Lung (tissue), 12 donors: ENCODE data around the gene LARGE1. TPM values are rescaled to one million over a fixed set of nuclear protein-coding genes. Genes with fewer than 3 reads are reported as not detected.

Experiments used
- ATAC-seq: fragments of 200-7000 bp; cut with Tn5 transposase; one replicate; pipeline ENCODE4 v1.9.1; 2020; ENCODE audit warnings: moderate number of reproducible peaks; ENCODE audit not compliant: insufficient read depth, low FRiP score
- DNase-seq, 3 donors: peaks; one replicate each; pipeline ENCODE4 v3.0.0-alpha.2; 2013 to 2017
- H3K27ac ChIP-seq, 2 donors: one replicate each; pipeline ENCODE4 v1.5.1; 2013; ENCODE audit warnings: mild to moderate bottlenecking in 2 of 2, moderate library complexity in 2 of 2, control low read depth in 1 of 2, inconsistent platforms in 1 of 2, low read depth in 1 of 2, low read length in 1 of 2
- H3K27me3 ChIP-seq, 3 donors: one replicate each; pipeline ENCODE4 v1.5.1; 2013; ENCODE audit warnings: low read length in 2 of 3; ENCODE audit not compliant: control insufficient read depth in 3 of 3, insufficient read depth in 3 of 3
- H3K36me3 ChIP-seq, 4 donors: one replicate each; pipeline ENCODE4 v1.5.1; 2013; ENCODE audit warnings: low read length in 4 of 4, mild to moderate bottlenecking in 1 of 4, moderate library complexity in 1 of 4; ENCODE audit not compliant: control insufficient read depth in 4 of 4, insufficient read depth in 4 of 4
- H3K4me1 ChIP-seq, 5 donors: one replicate each; pipeline ENCODE4 v1.5.1; 2013; ENCODE audit warnings: low read length in 5 of 5, mild to moderate bottlenecking in 2 of 5, moderate library complexity in 1 of 5; ENCODE audit not compliant: control insufficient read depth in 5 of 5, insufficient read depth in 5 of 5
- H3K4me3 ChIP-seq: one replicate; pipeline ENCODE4 v1.5.1; 2013; ENCODE audit warnings: mild to moderate bottlenecking, control low read depth, moderate library complexity
- H3K9ac ChIP-seq, 2 donors: one replicate each; pipeline ENCODE4 v1.5.1; 2013; ENCODE audit warnings: low read length in 2 of 2, control low read depth in 1 of 2; ENCODE audit not compliant: insufficient read depth in 1 of 2
- H3K9me3 ChIP-seq, 4 donors: one replicate each; pipeline ENCODE4 v1.5.1; 2013; ENCODE audit warnings: low read length in 3 of 4, mild to moderate bottlenecking in 1 of 4, moderate library complexity in 1 of 4; ENCODE audit not compliant: control insufficient read depth in 4 of 4, insufficient read depth in 3 of 4
- CTCF ChIP-seq: IDR thresholded peaks from 2 replicates; pipeline ENCODE4 v1.5.1; 2012; ENCODE audit warnings: mild to moderate bottlenecking; ENCODE audit errors: control extremely low read depth, extremely low read depth
- WGBS, 2 donors: extraction: QIAGEN DNeasy Blood & Tissue Kit; methylation state at CpG; one replicate each; pipeline ENCODE4 v1.1.7; 2013; 5-methylcytosine and 5-hydroxymethylcytosine counted together
- polyA plus RNA-seq, 2 donors: library from polyadenylated mRNA; stranded (reverse); fragments of 200-250 nt; gene quantifications; one replicate each; pipeline ENCODE4 v1.2.1, GENCODE V29; 2013
- total RNA-seq, 2 donors: library from RNA; depleted of rRNA in 1 of 2; stranded (reverse); fragments of >200 nt in 1 of 2; gene quantifications; one replicate each; pipeline ENCODE4 v1.2.1, GENCODE V29; 2014 to 2021
- donor health status: control.
- donor health status: control.
- donor health status: Bipolar disorder and iron deficiency.
- donor health status: healthy.
- donor health status: DM: yes; HTN: yes; CAD: no.

The LARGE1 gene
- total and polyA plus RNA-seq, 4 donors, result 2.9 to 41.1 (median 15.4) TPM

GRCh38 chr22:33682927-33683326 lies 237.3 kb downstream of the LARGE1 start:
- DNase-seq, result no peak
- Histone ChIP-seq H3K36me3 (no peaks in the 10 kb centered on the region), H3K27me3 (no peaks in the 10 kb centered on the region), H3K9ac (no peak overlapping the region), H3K4me1 (no peaks in the 10 kb centered on the region), H3K27ac (no peak overlapping the region), H3K9me3 (peaks cover 0 to 6% (median 0%) of the 10 kb centered on the region in 4 donors), H3K4me3 (no peak overlapping the region)
- no peak for TF ChIP-seq CTCF
- 42 to 62% methylated on average over 2 of the region's 2 CpGs for WGBS, 2 donors
- ATAC-seq, result no peak

- Histone ChIP-seq H3K36me3 (no peaks in the 10 kb centered on the region), H3K27me3 (no peaks in the 10 kb centered on the region), H3K27ac (no peak overlapping the region), H3K4me1 (peaks cover 0 to 3% (median 0%) of the 10 kb centered on the region in 5 donors), H3K9ac (no peak overlapping the region), H3K9me3 (peaks cover 0 to 6% (median 0%) of the 10 kb centered on the region in 4 donors), H3K4me3 (no peak overlapping the region)
- TF ChIP-seq CTCF, result no peak
- 88 to 91% methylated on average over 3 of the region's 3 CpGs for WGBS, 2 donors
- no peak for DNase-seq
- no peak for ATAC-seq
Measured at GRCh38 chr22:33680632-33681031, 239.6 kb downstream of the LARGE1 start.

- H3K4me3 ChIP-seq, result no peak overlapping the region
- 86 to 87% methylated on average over 11 of the region's 11 CpGs for whole genome bisulfite sequencing, 2 donors
- H3K36me3 ChIP-seq, result no peaks in the 10 kb centered on the region
- ATAC-seq (no peak), DNase-seq (no peak)
- H3K27ac ChIP-seq, result no peak overlapping the region
- peaks cover 0 to 7% (median 0%) of the 10 kb centered on the region in 5 donors for H3K4me1 ChIP-seq
- no peaks in the 10 kb centered on the region for H3K27me3 ChIP-seq
- no peak overlapping the region for H3K9ac ChIP-seq
- TF ChIP-seq CTCF, result no peak
- H3K9me3 ChIP-seq, result peaks cover 0 to 4% (median 0%) of the 10 kb centered on the region in 4 donors
Measured at GRCh38 chr22:33678523-33678922, 241.8 kb downstream of the LARGE1 start.

GRCh38 chr22:33677536-33677935 lies 242.7 kb downstream of the LARGE1 start:
- H3K4me1 ChIP-seq, result peaks cover 0 to 7% (median 0%) of the 10 kb centered on the region in 5 donors
- no peak for ATAC-seq
- peaks cover 0 to 4% (median 0%) of the 10 kb centered on the region in 4 donors for H3K9me3 ChIP-seq
- H3K27me3 ChIP-seq, result no peaks in the 10 kb centered on the region
- H3K36me3 ChIP-seq, result no peaks in the 10 kb centered on the region
- H3K27ac ChIP-seq, result no peak overlapping the region
- TF ChIP-seq CTCF, result no peak
- no peak for DNase-seq
- 62 to 75% methylated on average over 4 of the region's 4 CpGs for WGBS, 2 donors
- no peak overlapping the region for H3K9ac ChIP-seq
- H3K4me3 ChIP-seq, result no peak overlapping the region
